ENCODE measurements around the gene CRB2.

Gene CRB2

GRCh38 chr9:123355761-123356431 lies at the start of gene CRB2:
TSS of gene CRB2 (plus strand) at chr9:123356197. CDS start at chr9:123356261, 64 bp downstream.
- TF ChIP-seq NFIC (IDR thresholded peaks at IDR 0.05) (no peak), TAF1 (IDR thresholded peaks at IDR 0.05; ENCODE audit: low read depth) (no peak), YY1 (IDR thresholded peaks at IDR 0.05; ENCODE audit: low read depth) (no peak), ZBTB7A (IDR thresholded peaks at IDR 0.05; ENCODE audit: low read depth) (peak; percentile 80), FOXM1 (IDR thresholded peaks at IDR 0.05; ENCODE audit: borderline replicate concordance, low read depth) (no peak), REST (IDR thresholded peaks at IDR 0.05; ENCODE audit: low read depth) (peak; percentile 56), CREB1 (IDR thresholded peaks at IDR 0.05; ENCODE audit: low read depth) (no peak)

- TF ChIP-seq TEAD4 (IDR thresholded peaks at IDR 0.05): no peak
- TF ChIP-seq TAF1 (IDR thresholded peaks at IDR 0.05; ENCODE audit: low read depth): no peak
- TF ChIP-seq EP300 (IDR thresholded peaks at IDR 0.05; ENCODE audit: borderline replicate concordance): no peak
- no peak for TF ChIP-seq ZBTB7A (IDR thresholded peaks at IDR 0.05; ENCODE audit: low read depth)
- no peak for TF ChIP-seq EGR1 (IDR thresholded peaks at IDR 0.05)
- TF ChIP-seq RAD21 (IDR thresholded peaks at IDR 0.05; ENCODE audit: low read depth): no peak
- TF ChIP-seq YY1 (IDR thresholded peaks at IDR 0.05; ENCODE audit: low read depth): no peak
- TF ChIP-seq REST (IDR thresholded peaks at IDR 0.05; ENCODE audit: low read depth): no peak
- TF ChIP-seq FOXM1 (IDR thresholded peaks at IDR 0.05; ENCODE audit: borderline replicate concordance, low read depth): no peak
- no peak for TF ChIP-seq CEBPB (IDR thresholded peaks at IDR 0.05)
- no peak for TF ChIP-seq USF1 (IDR thresholded peaks at IDR 0.05)
- TF ChIP-seq NFIC (IDR thresholded peaks at IDR 0.05): no peak
- no peak for TF ChIP-seq MAX (IDR thresholded peaks at IDR 0.05)
- TF ChIP-seq TCF12 (IDR thresholded peaks at IDR 0.05; ENCODE audit: low read depth): no peak
- TF ChIP-seq CREB1 (IDR thresholded peaks at IDR 0.05; ENCODE audit: low read depth): no peak
Measured at GRCh38 chr9:123309611-123310010, 46.4 kb upstream of the CRB2 start.

GRCh38 chr9:123310551-123311249 lies 45.3 kb upstream of the CRB2 start:
- no peak for TF ChIP-seq FOXM1 (IDR thresholded peaks at IDR 0.05; ENCODE audit: borderline replicate concordance, low read depth)
- TF ChIP-seq NFIC (IDR thresholded peaks at IDR 0.05): no peak

- TF ChIP-seq CREB1 (IDR thresholded peaks at IDR 0.05; ENCODE audit: low read depth): no peak
- TF ChIP-seq REST (IDR thresholded peaks at IDR 0.05; ENCODE audit: low read depth): no peak
- no peak for TF ChIP-seq TEAD4 (IDR thresholded peaks at IDR 0.05)
- no peak for TF ChIP-seq TCF12 (IDR thresholded peaks at IDR 0.05; ENCODE audit: low read depth)
- TF ChIP-seq NFIC (IDR thresholded peaks at IDR 0.05): no peak
- TF ChIP-seq FOXM1 (IDR thresholded peaks at IDR 0.05; ENCODE audit: borderline replicate concordance, low read depth): no peak
Measured at GRCh38 chr9:123311250-123311752, 44.7 kb upstream of the CRB2 start.

- TF ChIP-seq ZBTB7A (IDR thresholded peaks at IDR 0.05; ENCODE audit: low read depth) (no peak), TAF1 (IDR thresholded peaks at IDR 0.05; ENCODE audit: low read depth) (no peak), EP300 (IDR thresholded peaks at IDR 0.05; ENCODE audit: borderline replicate concordance) (no peak), FOXM1 (IDR thresholded peaks at IDR 0.05; ENCODE audit: borderline replicate concordance, low read depth) (no peak), TEAD4 (IDR thresholded peaks at IDR 0.05) (no peak), YY1 (IDR thresholded peaks at IDR 0.05; ENCODE audit: low read depth) (no peak), USF1 (IDR thresholded peaks at IDR 0.05) (no peak), CEBPB (IDR thresholded peaks at IDR 0.05) (no peak), NFIC (IDR thresholded peaks at IDR 0.05) (no peak), EGR1 (IDR thresholded peaks at IDR 0.05) (no peak)
Measured at GRCh38 chr9:123312306-123312877, 43.6 kb upstream of the CRB2 start.
